Panc1 (cell line): Measurements from ENCODE around the gene PRLR. TPM values are rescaled to one million over a fixed set of nuclear protein-coding genes. Genes with fewer than 3 reads are reported as not detected.

ENCODE experiments used
- ATAC-seq: fragments of 200-7000 bp; cut with Tn5 transposase; 2 replicates; pipeline ENCODE4 v1.9.1; 2020; ENCODE audit warnings: mild to moderate bottlenecking, moderate library complexity
- BruUV-seq: library from RNA; stranded (reverse); fragments of 400-500 nt; replicated peaks from 2 replicates; lab custom pipeline; 2021; lab: Mats Ljungman, UMichigan
- CTCF ChIA-PET: fragments of 300-600 bp; sonication (Branson Sonifier 250); formaldehyde crosslinking; loops from one replicate; lab custom pipeline; 2022; ENCODE audit warnings: antibody characterized with exemption; lab: Charles Lee
- POLR2A ChIA-PET: fragments of 300-600 bp; sonication (Branson Sonifier 250); formaldehyde crosslinking; loops from one replicate; lab custom pipeline; 2022; ENCODE audit warnings: antibody characterized with exemption; lab: Charles Lee
- DNase-seq: peaks from one replicate; pipeline ENCODE4 v3.0.0-alpha.2; 2010; ENCODE audit warnings: low read depth, low spot score
- H3K27ac ChIP-seq: 2 replicates; pipeline ENCODE4 v1.5.1; 2011; ENCODE audit warnings: mild to moderate bottlenecking, low read length, inconsistent platforms
- H3K27me3 ChIP-seq: fragments of 200-500 bp; sonication (Bioruptor generic); 2 replicates; pipeline ENCODE4 v1.6.0; 2014; ENCODE audit warnings: low read length, inconsistent platforms; ENCODE audit not compliant: control insufficient read depth, insufficient read depth
- H3K36me3 ChIP-seq: fragments of 200-500 bp; sonication (Bioruptor generic); 2 replicates; pipeline ENCODE4 v1.5.1; 2014; ENCODE audit warnings: inconsistent platforms, mild to moderate bottlenecking, low read length, moderate library complexity; ENCODE audit not compliant: control insufficient read depth, insufficient read depth
- H3K4me1 ChIP-seq: 2 replicates; pipeline ENCODE4 v1.5.1; 2011; ENCODE audit warnings: inconsistent platforms, mild to moderate bottlenecking, low read length, moderate library complexity; ENCODE audit not compliant: control insufficient read depth, insufficient read depth
- H3K4me3 ChIP-seq, 2 experiments: 2 replicates each; pipeline ENCODE4 v1.5.1; 2011 to 2012; ENCODE audit warnings: low read depth in 2 of 2, low read length in 2 of 2, mild to moderate bottlenecking in 2 of 2, inconsistent platforms in 1 of 2, moderate library complexity in 1 of 2
- H3K9me3 ChIP-seq: fragments of 200-500 bp; sonication (Bioruptor generic); 2 replicates; pipeline ENCODE4 v1.5.1; 2014; ENCODE audit warnings: low read depth, mild to moderate bottlenecking, inconsistent platforms, low read length, moderate library complexity; ENCODE audit not compliant: control insufficient read depth, insufficient read depth
- POLR2AphosphoS5 ChIP-seq: IDR thresholded peaks from 2 replicates; pipeline ENCODE4 v1.6.1; 2012; ENCODE audit warnings: mild to moderate bottlenecking, low read depth, low read length, moderate library complexity
- SIN3A ChIP-seq: IDR thresholded peaks from 2 replicates; pipeline ENCODE4 v1.6.1; 2012; ENCODE audit warnings: low read depth, mild to moderate bottlenecking, low read length, moderate library complexity, borderline replicate concordance; ENCODE audit not compliant: insufficient read depth
- TCF7L2 ChIP-seq: IDR thresholded peaks from 2 replicates; pipeline ENCODE4 v1.6.1; 2011; ENCODE audit warnings: mild to moderate bottlenecking, low read depth, low read length, inconsistent platforms
- in situ Hi-C: cut with HindIII; loops from 2 replicates; pipeline ENCODE4 v1.10.0; 2016; ENCODE audit warnings: low sequenced_read_pairs, low pct_unique_long_range_greater_than_20kb
- intact Hi-C: fragments of 100-400 bp; cut with micrococcal nuclease; formaldehyde crosslinking; loops from one replicate; pipeline ENCODE4 v1.10.0; 2022; ENCODE audit not compliant: unreplicated experiment
- total RNA-seq: library from RNA; stranded (reverse); gene quantifications from one replicate; pipeline ENCODE4 v1.2.1, GENCODE V29; 2021; ENCODE audit not compliant: unreplicated experiment
- TF ChIP-seq, protein P1 (sequence below): fragments of 450-650 bp; IDR thresholded peaks from 2 replicates; pipeline ENCODE4 v1.5.1; 2017; ENCODE audit warnings: mild to moderate bottlenecking
- TF ChIP-seq, protein P2 (sequence below), 2 experiments: IDR thresholded peaks; 2 replicates each; pipeline ENCODE4 v1.6.1; 2011 to 2012; ENCODE audit warnings: low read depth in 2 of 2, control low read depth in 1 of 2, low read length in 1 of 2, mild to moderate bottlenecking in 1 of 2, moderate library complexity in 1 of 2; ENCODE audit not compliant: insufficient read depth in 1 of 2

Gene PRLR
- total RNA-seq, 1 experiment from 2014 or later: 0.46 TPM

DNA sequence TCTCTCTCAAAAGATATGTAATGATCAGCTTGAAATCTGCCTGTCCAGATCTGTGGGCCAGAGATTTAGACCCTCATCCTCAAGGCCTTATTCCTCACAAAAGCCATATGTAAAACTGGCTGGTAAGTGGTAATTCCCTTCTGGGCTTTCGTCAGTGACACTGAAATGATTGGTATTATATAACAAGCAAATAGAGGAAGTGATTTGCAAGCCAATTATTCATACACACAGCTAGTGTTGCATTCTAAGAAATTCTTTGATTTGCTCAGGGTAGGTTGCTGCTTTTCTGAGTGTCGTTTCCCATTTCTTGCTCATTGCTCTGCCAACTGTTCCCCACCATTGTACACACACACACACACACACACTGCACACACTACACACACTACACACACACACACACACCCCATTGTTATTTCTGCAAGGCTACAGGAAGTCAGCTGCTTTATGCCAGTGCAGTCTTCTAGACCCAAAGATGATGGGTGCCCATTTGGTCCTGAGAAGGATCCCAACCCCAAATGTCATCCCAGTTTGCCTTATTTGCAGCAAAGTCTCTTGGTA is 76.8 kb downstream of the PRLR start:
- H3K9me3 ChIP-seq: no peaks in the 10 kb centered on the region
- in situ Hi-C loops: no loop called here
- no peaks in the 10 kb centered on the region for H3K36me3 ChIP-seq
- ChIA-PET CTCF (no interaction called here), POLR2A (interaction anchor here (0.6 kb wide), 1 partner anchor 555 kb away, joined by 3 read pairs; no protein-coding TSS in a partner anchor)
- no peaks in the 10 kb centered on the region for H3K27me3 ChIP-seq
- no peak overlapping the region for H3K27ac ChIP-seq
- no TSS peak for BruUV-seq
- H3K4me3 ChIP-seq: no peak overlapping the region
- H3K4me1 ChIP-seq: no peaks in the 10 kb centered on the region
- TF ChIP-seq, protein P1, sequence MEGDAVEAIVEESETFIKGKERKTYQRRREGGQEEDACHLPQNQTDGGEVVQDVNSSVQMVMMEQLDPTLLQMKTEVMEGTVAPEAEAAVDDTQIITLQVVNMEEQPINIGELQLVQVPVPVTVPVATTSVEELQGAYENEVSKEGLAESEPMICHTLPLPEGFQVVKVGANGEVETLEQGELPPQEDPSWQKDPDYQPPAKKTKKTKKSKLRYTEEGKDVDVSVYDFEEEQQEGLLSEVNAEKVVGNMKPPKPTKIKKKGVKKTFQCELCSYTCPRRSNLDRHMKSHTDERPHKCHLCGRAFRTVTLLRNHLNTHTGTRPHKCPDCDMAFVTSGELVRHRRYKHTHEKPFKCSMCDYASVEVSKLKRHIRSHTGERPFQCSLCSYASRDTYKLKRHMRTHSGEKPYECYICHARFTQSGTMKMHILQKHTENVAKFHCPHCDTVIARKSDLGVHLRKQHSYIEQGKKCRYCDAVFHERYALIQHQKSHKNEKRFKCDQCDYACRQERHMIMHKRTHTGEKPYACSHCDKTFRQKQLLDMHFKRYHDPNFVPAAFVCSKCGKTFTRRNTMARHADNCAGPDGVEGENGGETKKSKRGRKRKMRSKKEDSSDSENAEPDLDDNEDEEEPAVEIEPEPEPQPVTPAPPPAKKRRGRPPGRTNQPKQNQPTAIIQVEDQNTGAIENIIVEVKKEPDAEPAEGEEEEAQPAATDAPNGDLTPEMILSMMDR: no peak
- TF ChIP-seq, protein P2, sequence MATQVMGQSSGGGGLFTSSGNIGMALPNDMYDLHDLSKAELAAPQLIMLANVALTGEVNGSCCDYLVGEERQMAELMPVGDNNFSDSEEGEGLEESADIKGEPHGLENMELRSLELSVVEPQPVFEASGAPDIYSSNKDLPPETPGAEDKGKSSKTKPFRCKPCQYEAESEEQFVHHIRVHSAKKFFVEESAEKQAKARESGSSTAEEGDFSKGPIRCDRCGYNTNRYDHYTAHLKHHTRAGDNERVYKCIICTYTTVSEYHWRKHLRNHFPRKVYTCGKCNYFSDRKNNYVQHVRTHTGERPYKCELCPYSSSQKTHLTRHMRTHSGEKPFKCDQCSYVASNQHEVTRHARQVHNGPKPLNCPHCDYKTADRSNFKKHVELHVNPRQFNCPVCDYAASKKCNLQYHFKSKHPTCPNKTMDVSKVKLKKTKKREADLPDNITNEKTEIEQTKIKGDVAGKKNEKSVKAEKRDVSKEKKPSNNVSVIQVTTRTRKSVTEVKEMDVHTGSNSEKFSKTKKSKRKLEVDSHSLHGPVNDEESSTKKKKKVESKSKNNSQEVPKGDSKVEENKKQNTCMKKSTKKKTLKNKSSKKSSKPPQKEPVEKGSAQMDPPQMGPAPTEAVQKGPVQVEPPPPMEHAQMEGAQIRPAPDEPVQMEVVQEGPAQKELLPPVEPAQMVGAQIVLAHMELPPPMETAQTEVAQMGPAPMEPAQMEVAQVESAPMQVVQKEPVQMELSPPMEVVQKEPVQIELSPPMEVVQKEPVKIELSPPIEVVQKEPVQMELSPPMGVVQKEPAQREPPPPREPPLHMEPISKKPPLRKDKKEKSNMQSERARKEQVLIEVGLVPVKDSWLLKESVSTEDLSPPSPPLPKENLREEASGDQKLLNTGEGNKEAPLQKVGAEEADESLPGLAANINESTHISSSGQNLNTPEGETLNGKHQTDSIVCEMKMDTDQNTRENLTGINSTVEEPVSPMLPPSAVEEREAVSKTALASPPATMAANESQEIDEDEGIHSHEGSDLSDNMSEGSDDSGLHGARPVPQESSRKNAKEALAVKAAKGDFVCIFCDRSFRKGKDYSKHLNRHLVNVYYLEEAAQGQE (IDR thresholded peaks at IDR 0.05; ENCODE audit: insufficient read depth in 1 of 2, low read depth in 2 of 2, low read length in 1 of 2): no peak
- no peak for TF ChIP-seq SIN3A
- TF ChIP-seq TCF7L2: no peak
- TF ChIP-seq POLR2AphosphoS5: no peak
- intact Hi-C loops: no loop called here
- no peak for ATAC-seq
- no peak for DNase-seq

- no peak for ATAC-seq
- TF ChIP-seq, protein P2 (IDR thresholded peaks at IDR 0.05; ENCODE audit: insufficient read depth in 1 of 2, low read depth in 2 of 2, low read length in 1 of 2): no peak
- TF ChIP-seq, protein P1: no peak
- TF ChIP-seq POLR2AphosphoS5 (no peak), SIN3A (no peak), TCF7L2 (no peak)
- POLR2A ChIA-PET: interaction anchor here (0.6 kb wide), 1 partner anchor 556 kb away, joined by 3 read pairs; no protein-coding TSS in a partner anchor
- no TSS peak for BruUV-seq
- no peak overlapping the region for H3K27ac ChIP-seq
- H3K4me3 ChIP-seq: no peak overlapping the region
- no peaks in the 10 kb centered on the region for H3K27me3 ChIP-seq
- DNase-seq: no peak
- no peaks in the 10 kb centered on the region for H3K9me3 ChIP-seq
- intact Hi-C loops: no loop called here
- no peaks in the 10 kb centered on the region for H3K4me1 ChIP-seq
- in situ Hi-C loops: no loop called here
- no peaks in the 10 kb centered on the region for H3K36me3 ChIP-seq
- CTCF ChIA-PET: no interaction called here
These were observed 77.6 kb downstream of the PRLR start for GRCh38 chr5:35152733-35153132.
